ENCODE results near the gene SPECC1. TPM values are rescaled to one million over a fixed set of nuclear protein-coding genes. Genes with fewer than 3 reads are reported as not detected.

The SPECC1 gene
- total RNA-seq, 1 experiment from 2014 or later, result 43.5 TPM

DNA sequence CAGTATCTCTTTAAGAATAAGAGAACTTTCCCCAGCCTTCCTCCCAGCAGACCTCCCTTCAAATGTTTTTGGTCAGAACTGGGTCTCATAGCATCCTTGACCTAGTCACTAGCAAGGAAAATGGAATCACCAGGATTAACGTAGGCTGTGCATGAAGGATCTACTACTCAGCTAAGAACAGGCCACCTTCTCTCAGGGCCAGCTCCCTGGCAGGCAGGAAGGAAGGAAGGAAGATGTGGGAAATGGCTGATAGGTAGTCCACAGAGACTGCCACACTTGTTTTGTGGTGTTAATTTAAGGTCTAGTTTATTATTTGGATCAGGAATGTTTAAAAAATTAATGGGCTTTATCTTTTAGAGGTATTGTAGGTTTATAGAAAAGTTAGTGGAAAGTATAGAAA lies 136.4 kb downstream of the SPECC1 start:
- ATAC-seq (no peak), DNase-seq (ENCODE audit: low read depth, low spot score) (no peak)
- ChIA-PET POLR2A (no interaction called here), CTCF (no interaction called here), RAD21 (ENCODE audit: low non-redundant PET in 1 of 2, low total read pairs in 2 of 2, uncharacterized antibody in 2 of 2, unreplicated experiment in 2 of 2) (no interaction called here)
- Histone ChIP-seq H4K20me1 (ENCODE audit: insufficient read depth) (no peaks in the 10 kb centered on the region), H3K36me3 (ENCODE audit: control insufficient read depth in 1 of 2, insufficient read depth in 2 of 2, low read length in 2 of 2) (no peaks in the 10 kb centered on the region), H3K27ac (ENCODE audit: low read depth, low read length) (no peak overlapping the region), H2AFZ (ENCODE audit: low read depth, low read length, poor library complexity, severe bottlenecking) (no peak overlapping the region), H3K4me1 (ENCODE audit: control insufficient read depth in 1 of 2, insufficient read depth in 2 of 2, low read length in 2 of 2) (no peaks in the 10 kb centered on the region), H3K9me3 (ENCODE audit: control insufficient read depth in 1 of 2, insufficient read depth in 1 of 2, low read depth in 1 of 2, low read length in 2 of 2) (no peaks in the 10 kb centered on the region), H3K9me2 (ENCODE audit: insufficient read depth) (no peaks in the 10 kb centered on the region), H3K4me3 (replicated peaks in 1 of 2; ENCODE audit: low read depth in 1 of 2, low read length in 2 of 2) (no peak overlapping the region), H3K27me3 (ENCODE audit: insufficient read depth, low read length) (no peaks in the 10 kb centered on the region), H3K9ac (ENCODE audit: low read length) (no peak overlapping the region), H3K79me2 (ENCODE audit: insufficient read depth, low read length) (no peaks in the 10 kb centered on the region), H3K4me2 (ENCODE audit: low read length) (no peak overlapping the region)
- BruUV-seq (replicated peaks), result no TSS peak
- TF ChIP-seq ELF1 (IDR thresholded peaks at IDR 0.05; ENCODE audit: borderline replicate concordance, low read depth) (no peak), YY1 (IDR thresholded peaks at IDR 0.05; ENCODE audit: extremely low read depth, insufficient replicate concordance, low read depth, low read length) (no peak), SP1 (IDR thresholded peaks at IDR 0.05; ENCODE audit: low read depth) (no peak), POLR2AphosphoS5 (IDR thresholded peaks at IDR 0.05; ENCODE audit: low read depth, low read length) (no peak), RAD21 (IDR thresholded peaks at IDR 0.05; ENCODE audit: low read depth) (no peak), SRF (IDR thresholded peaks at IDR 0.05; ENCODE audit: low read depth) (no peak), EGR1 (IDR thresholded peaks at IDR 0.05; ENCODE audit: low read depth) (no peak), CBX3 (IDR thresholded peaks at IDR 0.05; ENCODE audit: low read depth) (no peak), ZFX (IDR thresholded peaks at IDR 0.05) (no peak), SIN3A (IDR thresholded peaks at IDR 0.05; ENCODE audit: low read depth) (no peak), EZH2 (IDR thresholded peaks at IDR 0.05) (no peak), JUND (IDR thresholded peaks at IDR 0.05) (no peak), TCF7L2 (IDR thresholded peaks at IDR 0.05; ENCODE audit: borderline replicate concordance, extremely low read depth, insufficient read depth, insufficient read length) (no peak), CEBPB (IDR thresholded peaks at IDR 0.05; ENCODE audit: low read depth) (no peak), REST (IDR thresholded peaks at IDR 0.05; ENCODE audit: low read depth) (no peak), POLR2A (IDR thresholded peaks at IDR 0.05; ENCODE audit: borderline replicate concordance, extremely low read depth, insufficient read depth, insufficient read length) (no peak), ZNF274 (IDR thresholded peaks at IDR 0.05; ENCODE audit: low read depth, low read length) (no peak)
- TF ChIP-seq, protein P1, sequence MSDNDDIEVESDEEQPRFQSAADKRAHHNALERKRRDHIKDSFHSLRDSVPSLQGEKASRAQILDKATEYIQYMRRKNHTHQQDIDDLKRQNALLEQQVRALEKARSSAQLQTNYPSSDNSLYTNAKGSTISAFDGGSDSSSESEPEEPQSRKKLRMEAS (IDR thresholded peaks at IDR 0.05), result no peak
- TF ChIP-seq, protein P2, sequence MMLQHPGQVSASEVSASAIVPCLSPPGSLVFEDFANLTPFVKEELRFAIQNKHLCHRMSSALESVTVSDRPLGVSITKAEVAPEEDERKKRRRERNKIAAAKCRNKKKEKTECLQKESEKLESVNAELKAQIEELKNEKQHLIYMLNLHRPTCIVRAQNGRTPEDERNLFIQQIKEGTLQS (IDR thresholded peaks at IDR 0.05), result no peak
- TF ChIP-seq, protein P3, sequence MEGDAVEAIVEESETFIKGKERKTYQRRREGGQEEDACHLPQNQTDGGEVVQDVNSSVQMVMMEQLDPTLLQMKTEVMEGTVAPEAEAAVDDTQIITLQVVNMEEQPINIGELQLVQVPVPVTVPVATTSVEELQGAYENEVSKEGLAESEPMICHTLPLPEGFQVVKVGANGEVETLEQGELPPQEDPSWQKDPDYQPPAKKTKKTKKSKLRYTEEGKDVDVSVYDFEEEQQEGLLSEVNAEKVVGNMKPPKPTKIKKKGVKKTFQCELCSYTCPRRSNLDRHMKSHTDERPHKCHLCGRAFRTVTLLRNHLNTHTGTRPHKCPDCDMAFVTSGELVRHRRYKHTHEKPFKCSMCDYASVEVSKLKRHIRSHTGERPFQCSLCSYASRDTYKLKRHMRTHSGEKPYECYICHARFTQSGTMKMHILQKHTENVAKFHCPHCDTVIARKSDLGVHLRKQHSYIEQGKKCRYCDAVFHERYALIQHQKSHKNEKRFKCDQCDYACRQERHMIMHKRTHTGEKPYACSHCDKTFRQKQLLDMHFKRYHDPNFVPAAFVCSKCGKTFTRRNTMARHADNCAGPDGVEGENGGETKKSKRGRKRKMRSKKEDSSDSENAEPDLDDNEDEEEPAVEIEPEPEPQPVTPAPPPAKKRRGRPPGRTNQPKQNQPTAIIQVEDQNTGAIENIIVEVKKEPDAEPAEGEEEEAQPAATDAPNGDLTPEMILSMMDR (IDR thresholded peaks at IDR 0.05 in 2 of 3, conservative IDR thresholded peaks at IDR 0.05 in 1 of 3; ENCODE audit: borderline replicate concordance in 1 of 3, insufficient read depth in 1 of 3, low read depth in 2 of 3, low read length in 2 of 3), result no peak
- intact Hi-C loops (cut with micrococcal nuclease), result no loop called here

Data from HCT116 (cell line).